HCT116 (cell line): Measurements from ENCODE around the gene MEF2B. TPM values are rescaled to one million over a fixed set of nuclear protein-coding genes. Genes with fewer than 3 reads are reported as not detected.

ENCODE experiments used
- ATAC-seq: fragments of 200-7000 bp; cut with Tn5 transposase; 2 replicates; pipeline ENCODE4 v1.9.1; 2020; ENCODE audit warnings: mild to moderate bottlenecking, moderate library complexity
- BruUV-seq: library from RNA; stranded (reverse); fragments of 400-500 nt; replicated peaks from 2 replicates; lab custom pipeline; 2021; lab: Mats Ljungman, UMichigan
- CTCF ChIA-PET: fragments of 300-600 bp; sonication (Branson Sonifier 250); formaldehyde crosslinking; loops from one replicate; lab custom pipeline; 2021; ENCODE audit warnings: antibody characterized with exemption; lab: Charles Lee
- POLR2A ChIA-PET: fragments of 300-600, 350-600 bp; sonication (Branson Sonifier 250); formaldehyde crosslinking; loops from one replicate; lab custom pipeline; 2021; ENCODE audit warnings: antibody characterized with exemption; lab: Charles Lee
- RAD21 ChIA-PET, 2 experiments: fragments of 300-600 bp; sonication (Branson Sonifier 250); formaldehyde crosslinking; loops; one replicate each; lab custom pipeline; 2023; ENCODE audit warnings: low total read pairs in 2 of 2; ENCODE audit not compliant: uncharacterized antibody in 2 of 2, unreplicated experiment in 2 of 2, low non-redundant PET in 1 of 2; lab: Charles Lee
- DNase-seq: peaks from one replicate; pipeline ENCODE4 v3.0.0-alpha.2; 2010; ENCODE audit warnings: low read depth, low spot score
- H2AFZ ChIP-seq: fragments of 200-600 bp; shearing (Covaris generic), sonication (generic); 2 replicates; pipeline ENCODE4 v1.6.1; 2017; ENCODE audit warnings: low read depth, mixed run types, mixed read lengths, antibody characterized with exemption, low read length; ENCODE audit not compliant: poor library complexity, severe bottlenecking
- H3K27ac ChIP-seq: 2 replicates; pipeline ENCODE4 v1.5.1; 2012; ENCODE audit warnings: low read depth, low read length
- H3K27me3 ChIP-seq: fragments of 200-600 bp; sonication (generic); 2 replicates; pipeline ENCODE4 v1.6.1; 2016; ENCODE audit warnings: mixed run types, low read length, mixed read lengths; ENCODE audit not compliant: insufficient read depth
- H3K36me3 ChIP-seq, 2 experiments: fragments of 200-500 bp in 1 of 2; fragments of 200-600 bp in 1 of 2; sonication (Bioruptor generic) in 1 of 2; sonication (generic) in 1 of 2; 2 replicates each; pipeline versions ENCODE4 v1.5.1 to v1.6.1; 2014 to 2016; ENCODE audit warnings: low read length in 2 of 2, inconsistent platforms in 1 of 2, mixed read lengths in 1 of 2, mixed run types in 1 of 2; ENCODE audit not compliant: insufficient read depth in 2 of 2, control insufficient read depth in 1 of 2
- H3K4me1 ChIP-seq, 2 experiments: fragments of 200-600 bp in 1 of 2; sonication (generic) in 1 of 2; 2 replicates each; pipeline versions ENCODE4 v1.5.1 to v1.6.1; 2012 to 2017; ENCODE audit warnings: low read length in 2 of 2, inconsistent platforms in 1 of 2, mild to moderate bottlenecking in 1 of 2, mixed read lengths in 1 of 2, mixed run types in 1 of 2, moderate library complexity in 1 of 2; ENCODE audit not compliant: insufficient read depth in 2 of 2, control insufficient read depth in 1 of 2
- H3K4me2 ChIP-seq: fragments of 200-600 bp; sonication (generic); 2 replicates; pipeline ENCODE4 v1.6.1; 2017; ENCODE audit warnings: mixed run types, low read length, mixed read lengths
- H3K4me3 ChIP-seq, 2 experiments: fragments of 200-600 bp in 1 of 2; sonication (generic) in 1 of 2; replicated peaks in 1 of 2; 2 replicates each; pipeline ENCODE4 v1.5.1; 2011 to 2016; ENCODE audit warnings: low read length in 2 of 2, control low read depth in 1 of 2, low read depth in 1 of 2, mild to moderate bottlenecking in 1 of 2, mixed read lengths in 1 of 2, mixed run types in 1 of 2
- H3K79me2 ChIP-seq: fragments of 200-600 bp; sonication (generic); 2 replicates; pipeline ENCODE4 v1.6.1; 2017; ENCODE audit warnings: mild to moderate bottlenecking, mixed run types, low read length, moderate library complexity, mixed read lengths; ENCODE audit not compliant: insufficient read depth
- H3K9ac ChIP-seq: fragments of 200-600 bp; sonication (generic); 2 replicates; pipeline ENCODE4 v1.6.1; 2016; ENCODE audit warnings: low read length, mixed read lengths
- H3K9me2 ChIP-seq: fragments of 200-600 bp; sonication (generic), shearing (Covaris generic); 2 replicates; pipeline ENCODE4 v1.6.1; 2017; ENCODE audit warnings: mixed run types, mild to moderate bottlenecking, moderate library complexity; ENCODE audit not compliant: insufficient read depth
- H3K9me3 ChIP-seq, 2 experiments: fragments of 200-500 bp in 1 of 2; fragments of 200-600 bp in 1 of 2; sonication (Bioruptor generic) in 1 of 2; sonication (generic) in 1 of 2; 2 replicates each; pipeline ENCODE4 v1.6.1; 2014 to 2017; ENCODE audit warnings: low read length in 2 of 2, mixed read lengths in 2 of 2, inconsistent platforms in 1 of 2, low read depth in 1 of 2, mild to moderate bottlenecking in 1 of 2, mixed run types in 1 of 2, moderate library complexity in 1 of 2; ENCODE audit not compliant: control insufficient read depth in 1 of 2, insufficient read depth in 1 of 2
- H4K20me1 ChIP-seq: fragments of 200-600 bp; sonication (generic), shearing (Covaris generic); 2 replicates; pipeline ENCODE4 v1.6.1; 2017; ENCODE audit warnings: mixed run types, mild to moderate bottlenecking, moderate library complexity; ENCODE audit not compliant: insufficient read depth
- EZH2phosphoT487 ChIP-seq: fragments of 200-600 bp; IDR thresholded peaks from 2 replicates; pipeline ENCODE4 v1.6.1; 2018; ENCODE audit warnings: antibody characterized with exemption, borderline replicate concordance
- FOSL1 ChIP-seq: IDR thresholded peaks from 2 replicates; pipeline ENCODE4 v1.6.1; 2012; ENCODE audit warnings: low read depth
- POLR2AphosphoS5 ChIP-seq: IDR thresholded peaks from 2 replicates; pipeline ENCODE4 v1.6.1; 2011; ENCODE audit warnings: mild to moderate bottlenecking, low read depth, low read length, moderate library complexity
- REST ChIP-seq: IDR thresholded peaks from 2 replicates; pipeline ENCODE4 v1.6.1; 2012; ENCODE audit warnings: low read depth
- SIN3A ChIP-seq: IDR thresholded peaks from 2 replicates; pipeline ENCODE4 v1.6.1; 2012; ENCODE audit warnings: low read depth
- SP1 ChIP-seq: IDR thresholded peaks from 2 replicates; pipeline ENCODE4 v1.6.1; 2012; ENCODE audit warnings: low read depth
- TCF7L2 ChIP-seq: IDR thresholded peaks from 2 replicates; pipeline ENCODE4 v1.7.0; 2011; ENCODE audit warnings: borderline replicate concordance, inconsistent platforms; ENCODE audit not compliant: insufficient read depth, insufficient read length; ENCODE audit errors: extremely low read depth
- ZFX ChIP-seq: fragments of 450-650 bp; IDR thresholded peaks from 2 replicates; pipeline ENCODE4 v1.6.1; 2017
- intact Hi-C: fragments of 100-400 bp; cut with micrococcal nuclease; formaldehyde crosslinking; loops from 2 replicates; pipeline ENCODE4 v1.10.0; 2022
- total RNA-seq: library from RNA; stranded (reverse); gene quantifications from one replicate; pipeline ENCODE4 v1.2.1, GENCODE V29; 2021; ENCODE audit not compliant: unreplicated experiment

MEF2B gene
- total RNA-seq, 1 experiment from 2014 or later: 7.9 TPM

GRCh38 chr19:19170873-19171672, 1.0 kb upstream of the MEF2B start:
- DNase-seq (no peak), ATAC-seq (no peak)
- no peak for TF ChIP-seq POLR2AphosphoS5
- no peak for TF ChIP-seq SP1
- TF ChIP-seq TCF7L2: no peak
- TF ChIP-seq SIN3A: no peak
- TF ChIP-seq FOSL1: no peak
- TF ChIP-seq ZFX: no peak
- no peak for TF ChIP-seq EZH2phosphoT487
- no peak for TF ChIP-seq REST
- Histone ChIP-seq H3K4me2 (no peak overlapping the region), H3K9ac (no peak overlapping the region), H2AFZ (no peak overlapping the region), H3K4me3 (no peak overlapping the region), H3K9me2 (no peaks in the 10 kb centered on the region), H3K4me1 (peaks cover 9 to 10% of the 10 kb centered on the region in 2 experiments; a peak in 3 of 4 replicates), H3K79me2 (no peaks in the 10 kb centered on the region), H3K36me3 (no peaks in the 10 kb centered on the region), H4K20me1 (no peaks in the 10 kb centered on the region), H3K9me3 (no peaks in the 10 kb centered on the region), H3K27ac (no peak overlapping the region; the same call in 1 of the 2 replicates), H3K27me3 (no peaks in the 10 kb centered on the region)
- BruUV-seq: no TSS peak
- intact Hi-C loops: no loop called here
- ChIA-PET RAD21 (no interaction called here), CTCF (no interaction called here), POLR2A (no interaction called here)
